ENCODE results near the gene ZNF385B.

ZNF385B gene

GRCh38 chr2:179442206-179442605 lies 419.2 kb downstream of the ZNF385B start:
- no peak for TF ChIP-seq RBAK (tag by site-specific recombination; IDR thresholded peaks at IDR 0.05)
- TF ChIP-seq REST (tag by site-specific recombination; IDR thresholded peaks at IDR 0.05) = no peak
- TF ChIP-seq ZNF610 (tag by site-specific recombination; IDR thresholded peaks at IDR 0.05; ENCODE audit: borderline replicate concordance) = no peak
- TF ChIP-seq OVOL3 (tag by site-specific recombination; IDR thresholded peaks at IDR 0.05) = no peak
- TF ChIP-seq ZNF24 (tag by site-specific recombination; IDR thresholded peaks at IDR 0.05) = no peak
- TF ChIP-seq ZFP69B (tag by site-specific recombination; IDR thresholded peaks at IDR 0.05) = no peak
- no peak for TF ChIP-seq ZSCAN18 (tag by site-specific recombination; IDR thresholded peaks at IDR 0.05)
- no peak for TF ChIP-seq ZNF214 (tag by site-specific recombination; IDR thresholded peaks at IDR 0.05; ENCODE audit: borderline replicate concordance)
- TF ChIP-seq SP3 (tag by site-specific recombination; IDR thresholded peaks at IDR 0.05) = no peak
- TF ChIP-seq BCL6B (tag by site-specific recombination; IDR thresholded peaks at IDR 0.05) = no peak
- no peak for TF ChIP-seq ZNF157 (tag by site-specific recombination; IDR thresholded peaks at IDR 0.05)
- no peak for TF ChIP-seq ZNF37A (tag by site-specific recombination; IDR thresholded peaks at IDR 0.05)
- no peak for TF ChIP-seq SALL2 (tag by site-specific recombination; IDR thresholded peaks at IDR 0.05; ENCODE audit: borderline replicate concordance)
- no peak for TF ChIP-seq AEBP2 (tag by site-specific recombination; IDR thresholded peaks at IDR 0.05; ENCODE audit: borderline replicate concordance)
- Histone ChIP-seq H3K27ac (ENCODE audit: extremely low read depth, low read depth, low read length) (no peak overlapping the region), H3K4me1 (ENCODE audit: control insufficient read depth, insufficient read depth, low read length) (no peaks in the 10 kb centered on the region), H3K9me3 (ENCODE audit: control insufficient read depth, insufficient read depth, low read depth, low read length) (no peaks in the 10 kb centered on the region), H3K4me3 (ENCODE audit: low read depth, low read length) (no peak overlapping the region), H3K36me3 (ENCODE audit: control insufficient read depth in 2 of 2, insufficient read depth in 1 of 2, low read length in 2 of 2) (no peaks in the 10 kb centered on the region)
- CTCF ChIA-PET = interaction anchor here (0.7 to 4.9 kb wide), 6 partner anchors 18 to 295 kb away, joined by 3 to 42 read pairs (median 4); no protein-coding TSS in a partner anchor
- POLR2A ChIA-PET = no interaction called here

- TF ChIP-seq MEIS1 (CRISPR knock-in tag; IDR thresholded peaks at IDR 0.05; ENCODE audit: borderline replicate concordance) = no peak
Observed at GRCh38 chr2:179441551-179441950, 419.9 kb downstream of the ZNF385B start.

More at GRCh38 chr2:179441551-179441950, 419.9 kb downstream of the ZNF385B start:
- H3K4me1 ChIP-seq (ENCODE audit: control insufficient read depth, insufficient read depth, low read length) = no peaks in the 10 kb centered on the region
- H3K9me3 ChIP-seq (ENCODE audit: control insufficient read depth, insufficient read depth, low read depth, low read length) = no peaks in the 10 kb centered on the region
- ChIA-PET CTCF (interaction anchor here (0.6 to 4.9 kb wide), 14 partner anchors 10 to 1422 kb away, joined by 3 to 42 read pairs (median 4); no protein-coding TSS in a partner anchor), POLR2A (no interaction called here)
- H3K36me3 ChIP-seq (ENCODE audit: control insufficient read depth in 2 of 2, insufficient read depth in 1 of 2, low read length in 2 of 2) = no peaks in the 10 kb centered on the region
- no peak overlapping the region for H3K27ac ChIP-seq (ENCODE audit: extremely low read depth, low read depth, low read length)
- no peak overlapping the region for H3K4me3 ChIP-seq (ENCODE audit: low read depth, low read length)
